Heart right ventricle (tissue), 16 donors: ENCODE results near the gene COL23A1. TPM values are rescaled to one million over a fixed set of nuclear protein-coding genes. Genes with fewer than 3 reads are reported as not detected.
A peak's percentile ranks its signal among the peaks of the same experiment; 100 is the strongest.

Experiments used
- ATAC-seq, 8 donors: fragments of 200-7000 bp; cut with Tn5 transposase; one replicate each; pipeline ENCODE4 v1.9.1; 2020; ENCODE audit warnings: mild to moderate bottlenecking in 8 of 8, moderate library complexity in 8 of 8, moderate number of reproducible peaks in 1 of 8
- DNase-seq, 2 donors: peaks; one replicate each; pipeline ENCODE4 v3.0.0-alpha.2; 2020
- H3K27ac ChIP-seq, 10 donors: fragments of 200-600 bp; sonication (generic) in 2 of 10; one replicate each; pipeline versions ENCODE4 v1.5.0 to v1.8.0; 2020 to 2022; ENCODE audit warnings: mild to moderate bottlenecking in 3 of 10
- H3K27me3 ChIP-seq, 7 donors: fragments of 200-600 bp; one replicate each; pipeline ENCODE4 v1.8.0; 2021 to 2022; ENCODE audit warnings: mild to moderate bottlenecking in 2 of 7
- H3K36me3 ChIP-seq, 9 donors: fragments of 200-600 bp; sonication (generic) in 1 of 9; one replicate each; pipeline versions ENCODE4 v1.5.0 to v1.8.0; 2020 to 2022; ENCODE audit warnings: mild to moderate bottlenecking in 2 of 9
- H3K4me1 ChIP-seq, 9 donors: fragments of 200-600 bp; sonication (generic) in 1 of 9; one replicate each; pipeline versions ENCODE4 v1.5.0 to v1.8.0; 2020 to 2022; ENCODE audit warnings: mild to moderate bottlenecking in 4 of 9
- H3K4me3 ChIP-seq, 10 donors: fragments of 200-600 bp; sonication (generic) in 2 of 10; one replicate each; pipeline versions ENCODE4 v1.5.0 to v1.8.0; 2020 to 2022; ENCODE audit warnings: mild to moderate bottlenecking in 7 of 10, moderate library complexity in 2 of 10
- H3K9me3 ChIP-seq, 11 donors: fragments of 200-600 bp in 10 of 11; sonication (generic) in 2 of 11; one replicate each; pipeline versions ENCODE4 v1.5.0 to v1.8.0; 2013 to 2022; ENCODE audit warnings: mild to moderate bottlenecking in 2 of 11, control low read depth in 1 of 11, moderate library complexity in 1 of 11
- WGBS, 2 donors: extraction: QIAGEN DNeasy Blood & Tissue Kit; methylation state at CpG; one replicate each; pipeline ENCODE4 v1.1.7; 2013; ENCODE audit warnings: inconsistent platforms in 1 of 2; 5-methylcytosine and 5-hydroxymethylcytosine counted together
- intact Hi-C, 10 donors: fragments of 100-400 bp; cut with DNase I; formaldehyde crosslinking; loops; one replicate each; pipeline versions ENCODE4 v1.11.1 to v1.14.2; 2022
- polyA plus RNA-seq, 2 donors: library from polyadenylated mRNA; stranded (reverse); fragments of 200-250 nt; gene quantifications; one replicate each; pipeline ENCODE4 v1.2.3, GENCODE V29; 2013
- total RNA-seq, 10 donors: library from RNA; stranded (reverse); fragmentation: NEBNext Ultra II Directional in 3 of 10; extraction: Animal tissue kit (Norgen Biotek cat#: 25700) in 3 of 10; gene quantifications; one replicate each; pipeline versions ENCODE4 v1.2.1 to v1.2.4, GENCODE V29; 2021 to 2023
- TF ChIP-seq, protein P1 (sequence below), 9 donors: fragments of 200-600 bp; sonication (generic) in 2 of 9; IDR thresholded peaks; one replicate each; pipeline versions ENCODE4 v1.5.0 to v1.8.0; 2021 to 2022; ENCODE audit warnings: antibody characterized with exemption in 9 of 9, mild to moderate bottlenecking in 5 of 9, moderate library complexity in 1 of 9
- donor health status: Arrhythmogenic right ventricular cardiomyopathy.
- donor health status: ischemic (EF 13 %, LVEDD 7.1; RV severe dilation, severe dysfunction).
- donor health status: healthy with polysubstance abuse.
- donor health status: DM: no; HTN: yes; CAD: no.
- donor health status: DM: no; HTN: no; CAD: no.
- donor health status: ischemic (EF 25% LVEDD 6.9; RV normal size, moderate dysfunction).
- donor health status: ischemic (EF 25% LVEDD 5.7; RV mildly dilated, moderate dysfunction).
- donor health status: healthy.
- donor health status: DM: yes; HTN: yes; CAD: no.
- donor health status: Ischemic cardiomyopathy.
- donor health status: ischemic (EF 35%, LVEDD 5.7; RV mildly dilated, moderate dysfunction).
- donor health status: nonischemic (EF 11% LVEDD 7.7; RV severe dilation, severe dysfunction).
- donor health status: DM: yes; HTN: yes; CAD: no.
- donor health status: PGD.
- donor health status: ischemic (EF 29% LVEDD 5.4; RV normal size, mild dysfunction).
- donor health status: nonischemic (EF 23%, LVEDD 6.1; RV moderate dilation, normal function).

Gene COL23A1
- total and polyA plus RNA-seq, 12 donors: 8.9 to 29.0 (median 16.2) TPM

DNA sequence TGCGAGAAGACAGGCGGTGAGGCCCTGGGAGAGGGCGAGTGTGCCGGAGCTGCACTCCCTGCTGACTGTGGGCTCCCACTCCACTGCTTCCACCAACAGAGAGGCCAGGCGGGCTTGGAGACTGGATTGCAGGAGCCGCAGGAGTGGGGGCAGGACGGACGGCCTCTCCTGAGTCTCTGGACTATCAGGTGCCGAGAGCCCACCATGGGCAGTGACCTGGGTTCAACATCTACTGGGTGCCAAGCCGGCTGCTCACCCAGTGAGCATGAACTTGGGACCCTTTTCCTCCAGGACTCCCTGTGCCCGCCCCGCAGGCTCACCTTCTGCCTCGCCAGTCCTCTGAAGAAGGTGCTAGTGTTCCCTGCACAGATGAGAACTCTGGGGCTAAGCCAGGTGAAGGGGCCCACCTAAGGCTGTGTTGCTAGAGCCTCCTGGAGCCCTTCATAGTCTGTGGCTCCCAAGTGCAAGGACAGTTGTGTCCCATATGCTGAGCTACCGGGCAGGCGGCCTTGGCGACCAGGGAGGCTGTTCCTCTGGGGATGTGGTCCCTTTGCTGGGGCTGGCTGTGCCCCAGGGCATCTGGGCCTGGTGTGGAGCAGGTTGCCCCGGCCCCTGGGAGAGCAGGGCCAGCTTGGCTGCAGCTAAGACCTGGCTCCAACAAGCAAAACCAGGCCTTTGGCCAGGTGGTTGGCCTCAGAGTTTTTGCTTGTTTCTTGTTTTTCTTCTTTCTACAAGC is 279.9 kb downstream of the COL23A1 start:
- ATAC-seq (no peak), DNase-seq (peak in 1 of 2 donors; percentile 7)
- TF ChIP-seq, protein P1, sequence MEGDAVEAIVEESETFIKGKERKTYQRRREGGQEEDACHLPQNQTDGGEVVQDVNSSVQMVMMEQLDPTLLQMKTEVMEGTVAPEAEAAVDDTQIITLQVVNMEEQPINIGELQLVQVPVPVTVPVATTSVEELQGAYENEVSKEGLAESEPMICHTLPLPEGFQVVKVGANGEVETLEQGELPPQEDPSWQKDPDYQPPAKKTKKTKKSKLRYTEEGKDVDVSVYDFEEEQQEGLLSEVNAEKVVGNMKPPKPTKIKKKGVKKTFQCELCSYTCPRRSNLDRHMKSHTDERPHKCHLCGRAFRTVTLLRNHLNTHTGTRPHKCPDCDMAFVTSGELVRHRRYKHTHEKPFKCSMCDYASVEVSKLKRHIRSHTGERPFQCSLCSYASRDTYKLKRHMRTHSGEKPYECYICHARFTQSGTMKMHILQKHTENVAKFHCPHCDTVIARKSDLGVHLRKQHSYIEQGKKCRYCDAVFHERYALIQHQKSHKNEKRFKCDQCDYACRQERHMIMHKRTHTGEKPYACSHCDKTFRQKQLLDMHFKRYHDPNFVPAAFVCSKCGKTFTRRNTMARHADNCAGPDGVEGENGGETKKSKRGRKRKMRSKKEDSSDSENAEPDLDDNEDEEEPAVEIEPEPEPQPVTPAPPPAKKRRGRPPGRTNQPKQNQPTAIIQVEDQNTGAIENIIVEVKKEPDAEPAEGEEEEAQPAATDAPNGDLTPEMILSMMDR (IDR thresholded peaks at IDR 0.05): no peak
- H3K4me3 ChIP-seq: no peak overlapping the region
- H3K4me1 ChIP-seq: peaks cover 0 to 7% (median 0%) of the 10 kb centered on the region in 9 donors
- peaks cover 0 to 4% (median 0%) of the 10 kb centered on the region in 7 donors for H3K27me3 ChIP-seq
- H3K36me3 ChIP-seq: no peaks in the 10 kb centered on the region
- 90 to 93% methylated on average over 17 of the region's 17 CpGs for whole genome bisulfite sequencing, 2 donors
- no peak overlapping the region for H3K27ac ChIP-seq
- H3K9me3 ChIP-seq: no peaks in the 10 kb centered on the region
- intact Hi-C loops: no loop called here

DNA sequence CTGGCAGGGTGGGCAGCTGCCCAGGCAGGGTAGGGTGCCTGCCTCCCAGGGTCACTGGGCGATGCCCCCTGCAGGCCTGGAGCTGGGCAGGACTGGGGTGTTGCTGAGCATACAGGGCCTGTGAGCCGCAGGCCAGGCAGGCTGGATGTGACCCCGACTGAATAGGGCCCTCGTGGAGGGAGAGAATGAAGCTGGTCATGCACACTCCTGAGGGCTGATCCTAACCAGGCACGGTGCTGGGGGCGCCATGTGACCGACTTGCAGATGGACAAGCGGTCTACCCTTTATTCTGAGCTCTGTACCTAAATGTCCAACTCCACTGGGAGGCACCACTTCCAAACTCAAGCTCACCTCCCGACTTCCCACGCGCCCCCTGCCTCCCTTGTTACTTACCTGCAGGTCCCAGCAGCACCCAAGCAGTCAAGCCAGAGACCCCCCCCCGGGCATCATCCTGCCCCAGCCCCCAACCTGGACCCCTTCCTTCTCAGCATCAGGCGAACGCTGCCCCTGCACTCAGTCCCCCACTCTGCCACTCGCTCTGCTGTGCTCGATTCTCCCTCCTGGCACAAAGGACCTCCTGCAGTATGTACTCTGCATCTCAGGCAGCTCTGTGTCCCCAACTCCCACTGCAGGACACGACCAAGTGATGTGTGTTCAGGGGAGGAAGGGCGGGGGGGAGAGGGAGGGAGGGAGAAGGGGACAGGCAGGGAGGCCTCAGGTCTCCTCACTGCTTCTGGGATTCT is 280.8 kb downstream of the COL23A1 start:
- intact Hi-C loops: no loop called here
- no peaks in the 10 kb centered on the region for H3K9me3 ChIP-seq
- peak in 1 of 2 donors; percentile 9 for DNase-seq
- peaks cover 0 to 7% (median 0%) of the 10 kb centered on the region in 9 donors for H3K4me1 ChIP-seq
- H3K36me3 ChIP-seq: no peaks in the 10 kb centered on the region
- peaks cover 0 to 4% (median 0%) of the 10 kb centered on the region in 7 donors for H3K27me3 ChIP-seq
- H3K27ac ChIP-seq: no peak overlapping the region
- WGBS, 2 donors: 80 to 83% methylated on average over 18 of the region's 18 CpGs
- TF ChIP-seq, protein P1 (IDR thresholded peaks at IDR 0.05): peak in 2 of 9 donors; percentile 11 to 36
- no peak overlapping the region for H3K4me3 ChIP-seq
- ATAC-seq: peak in 4 of 8 donors; percentile 23 to 55 (median 33)

DNA sequence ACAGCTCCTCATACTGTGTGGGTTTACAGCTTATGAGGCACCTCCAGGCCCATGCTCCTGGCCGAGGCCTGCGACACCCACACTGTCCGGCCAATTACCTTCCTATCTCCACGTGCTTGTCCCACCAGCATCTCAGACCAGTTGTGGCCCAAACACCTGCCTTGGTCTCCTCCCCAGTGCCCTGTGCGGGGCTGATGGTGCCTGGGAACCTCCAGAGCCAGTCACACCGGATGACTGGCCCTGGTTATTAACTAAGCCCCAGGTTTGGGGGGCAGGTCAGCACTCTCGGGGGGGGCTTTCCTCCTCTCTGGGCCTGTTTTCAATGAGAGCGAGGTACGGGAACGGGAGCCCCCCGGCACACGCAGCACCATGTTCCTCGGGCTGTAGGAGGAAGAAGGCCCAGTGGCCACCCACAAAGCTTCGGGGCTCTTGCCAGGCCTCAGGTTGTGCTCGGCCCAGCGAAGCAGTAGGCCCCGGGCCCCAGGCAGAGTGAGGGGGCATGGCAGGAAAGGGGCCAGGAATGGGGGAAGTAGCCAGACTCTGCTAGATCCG is 281.6 kb downstream of the COL23A1 start:
- H3K27me3 ChIP-seq: peaks cover 0 to 4% (median 0%) of the 10 kb centered on the region in 7 donors
- H3K9me3 ChIP-seq: no peaks in the 10 kb centered on the region
- H3K4me3 ChIP-seq: no peak overlapping the region
- intact Hi-C loops: no loop called here
- TF ChIP-seq, protein P1 (IDR thresholded peaks at IDR 0.05): no peak
- H3K36me3 ChIP-seq: no peaks in the 10 kb centered on the region
- ATAC-seq: no peak
- H3K4me1 ChIP-seq: peaks cover 0 to 7% (median 0%) of the 10 kb centered on the region in 9 donors
- DNase-seq: peak in 1 of 2 donors; percentile 7
- 91 to 95% methylated on average over 18 of the region's 18 CpGs for WGBS, 2 donors
- H3K27ac ChIP-seq: no peak overlapping the region

DNA sequence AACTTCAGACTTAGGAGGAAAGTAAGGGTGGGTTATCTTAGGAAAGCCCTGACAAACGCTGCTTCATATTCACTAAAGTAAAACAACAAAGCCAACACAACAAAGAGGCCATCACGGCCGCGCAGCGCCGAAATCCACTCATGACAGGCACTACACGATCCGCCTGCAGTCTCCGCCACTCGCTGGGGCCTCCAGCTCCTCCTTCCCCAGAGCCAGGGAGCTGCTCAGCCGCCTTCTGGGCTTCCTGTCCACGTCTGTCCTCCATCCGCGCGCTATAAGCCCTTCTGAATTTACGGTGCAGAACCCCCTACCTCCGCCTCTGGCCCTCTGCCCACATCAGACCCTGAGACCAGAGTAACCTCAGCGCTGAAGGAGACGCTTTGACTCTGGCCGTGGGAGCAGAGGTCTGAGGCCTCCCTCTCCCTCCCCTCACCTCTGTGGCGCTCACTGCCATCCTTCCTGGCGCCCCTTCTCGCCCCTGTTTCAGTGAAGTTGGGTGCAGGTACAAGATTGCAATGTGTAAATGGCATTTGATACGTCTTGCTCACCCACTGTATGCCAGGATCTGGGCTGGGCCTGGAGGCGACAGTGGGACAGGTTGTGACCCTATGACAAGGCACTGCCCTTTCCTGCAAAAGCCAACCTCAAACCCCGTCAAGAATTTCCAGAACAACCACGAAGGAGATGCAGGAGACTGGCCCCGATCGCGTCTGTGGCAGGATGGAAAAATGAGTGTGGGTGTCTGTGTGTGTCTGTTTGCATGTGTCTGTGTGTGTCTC is 282.7 kb downstream of the COL23A1 start:
- H3K27me3 ChIP-seq: peaks cover 0 to 4% (median 0%) of the 10 kb centered on the region in 7 donors
- ATAC-seq (no peak), DNase-seq (peak in 1 of 2 donors; percentile 2)
- H3K36me3 ChIP-seq: no peaks in the 10 kb centered on the region
- intact Hi-C loops: no loop called here
- H3K4me1 ChIP-seq: peaks cover 0 to 6% (median 0%) of the 10 kb centered on the region in 9 donors
- H3K4me3 ChIP-seq: no peak overlapping the region
- H3K9me3 ChIP-seq: no peaks in the 10 kb centered on the region
- 79% methylated on average over 30 of the region's 30 CpGs for WGBS, 2 donors
- TF ChIP-seq, protein P1 (IDR thresholded peaks at IDR 0.05): no peak
- H3K27ac ChIP-seq: no peak overlapping the region
